HL-60 (cell line): Measurements from ENCODE around the gene MCM5.

Experiments
- DNase-seq, 2 experiments: peaks; one replicate each; pipeline ENCODE4 v3.0.0-alpha.2; 2010 to 2020; ENCODE audit warnings: low read depth in 1 of 2, low spot score in 1 of 2
- H3K27ac ChIP-seq: fragments of 250-450 bp; sonication (Bioruptor Pico); replicated peaks from 2 replicates; pipeline ENCODE4 v1.5.1; 2020; ENCODE audit warnings: mild to moderate bottlenecking, moderate library complexity
- H3K27me3 ChIP-seq: fragments of 250-450 bp; sonication (Bioruptor Pico); 2 replicates; pipeline ENCODE4 v1.5.1; 2021; ENCODE audit warnings: mild to moderate bottlenecking, moderate library complexity; ENCODE audit not compliant: insufficient read depth, poor library complexity, severe bottlenecking
- H3K4me3 ChIP-seq: replicated peaks from 2 replicates; pipeline ENCODE4 v1.5.1; 2011; ENCODE audit warnings: mild to moderate bottlenecking, control low read depth, low read length; ENCODE audit not compliant: insufficient read depth
- GABPA ChIP-seq: IDR thresholded peaks from 2 replicates; pipeline ENCODE4 v1.6.1; 2012; ENCODE audit warnings: low read depth
- POLR2AphosphoS5 ChIP-seq: IDR thresholded peaks from 2 replicates; pipeline ENCODE4 v1.6.1; 2012; ENCODE audit warnings: low read depth
- REST ChIP-seq: IDR thresholded peaks from 2 replicates; pipeline ENCODE4 v1.6.1; 2012; ENCODE audit warnings: low read depth; ENCODE audit not compliant: insufficient replicate concordance
- SPI1 ChIP-seq: IDR thresholded peaks from 2 replicates; pipeline ENCODE4 v1.6.1; 2012; ENCODE audit warnings: low read depth, mild to moderate bottlenecking, borderline replicate concordance
- TF ChIP-seq, protein P1 (sequence below): IDR thresholded peaks from one replicate; pipeline ENCODE4 v1.5.1; 2011; ENCODE audit warnings: low read length, control low read depth, inconsistent platforms; ENCODE audit not compliant: insufficient read depth

The MCM5 gene

GRCh38 chr22:35406443-35406842 lies 6.5 kb downstream of the MCM5 start:
- Histone ChIP-seq H3K27ac (no peak overlapping the region), H3K27me3 (no peaks in the 10 kb centered on the region), H3K4me3 (no peak overlapping the region)
- no peak for DNase-seq
- TF ChIP-seq SPI1 = no peak
- no peak for TF ChIP-seq GABPA
- TF ChIP-seq REST = no peak
- TF ChIP-seq POLR2AphosphoS5 = no peak
- TF ChIP-seq, protein P1, sequence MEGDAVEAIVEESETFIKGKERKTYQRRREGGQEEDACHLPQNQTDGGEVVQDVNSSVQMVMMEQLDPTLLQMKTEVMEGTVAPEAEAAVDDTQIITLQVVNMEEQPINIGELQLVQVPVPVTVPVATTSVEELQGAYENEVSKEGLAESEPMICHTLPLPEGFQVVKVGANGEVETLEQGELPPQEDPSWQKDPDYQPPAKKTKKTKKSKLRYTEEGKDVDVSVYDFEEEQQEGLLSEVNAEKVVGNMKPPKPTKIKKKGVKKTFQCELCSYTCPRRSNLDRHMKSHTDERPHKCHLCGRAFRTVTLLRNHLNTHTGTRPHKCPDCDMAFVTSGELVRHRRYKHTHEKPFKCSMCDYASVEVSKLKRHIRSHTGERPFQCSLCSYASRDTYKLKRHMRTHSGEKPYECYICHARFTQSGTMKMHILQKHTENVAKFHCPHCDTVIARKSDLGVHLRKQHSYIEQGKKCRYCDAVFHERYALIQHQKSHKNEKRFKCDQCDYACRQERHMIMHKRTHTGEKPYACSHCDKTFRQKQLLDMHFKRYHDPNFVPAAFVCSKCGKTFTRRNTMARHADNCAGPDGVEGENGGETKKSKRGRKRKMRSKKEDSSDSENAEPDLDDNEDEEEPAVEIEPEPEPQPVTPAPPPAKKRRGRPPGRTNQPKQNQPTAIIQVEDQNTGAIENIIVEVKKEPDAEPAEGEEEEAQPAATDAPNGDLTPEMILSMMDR = no peak

DNA sequence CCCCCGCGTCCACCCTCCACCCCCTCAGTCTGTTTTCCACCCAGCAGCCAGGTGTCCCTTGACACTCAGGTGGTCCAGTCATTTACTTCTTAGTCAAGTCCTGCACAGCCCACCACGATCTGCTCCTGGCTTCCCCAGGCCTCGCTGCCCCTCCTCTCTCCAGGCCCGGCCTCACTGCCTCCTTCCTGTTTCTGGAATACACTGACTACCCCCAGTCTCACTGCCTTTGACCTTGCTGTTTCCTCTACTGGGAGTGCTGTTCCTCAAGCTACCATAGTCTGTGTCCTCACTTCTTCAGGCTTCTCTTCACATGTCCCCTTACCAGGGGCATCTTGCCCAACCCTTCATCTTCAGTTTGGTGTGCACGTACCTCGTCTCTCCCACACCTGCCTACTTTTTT lies 7.4 kb downstream of the MCM5 start:
- TF ChIP-seq, protein P1 = no peak
- TF ChIP-seq POLR2AphosphoS5 = no peak
- TF ChIP-seq SPI1 = no peak
- TF ChIP-seq REST = no peak
- TF ChIP-seq GABPA = no peak
- no peak overlapping the region for H3K4me3 ChIP-seq
- no peak overlapping the region for H3K27ac ChIP-seq
- DNase-seq = peak in 1 of 2 experiments; percentile 28
- H3K27me3 ChIP-seq = no peaks in the 10 kb centered on the region

GRCh38 chr22:35409783-35410662 lies 10.1 kb downstream of the MCM5 start:
- no peak overlapping the region for H3K4me3 ChIP-seq
- peak overlapping the region; percentile 62 for H3K27ac ChIP-seq
- peak; percentile 91 for TF ChIP-seq SPI1
- TF ChIP-seq REST = no peak
- TF ChIP-seq POLR2AphosphoS5 = 0 out of 2 replicates have a peak, but pooled peaks have one; percentile 23
- peak; percentile 53 to 84 for DNase-seq
- H3K27me3 ChIP-seq = no peaks in the 10 kb centered on the region
